OCI-LY7 (cell line): ENCODE data around the gene CCR5AS.

Source experiments
- BruUV-seq: library from RNA; stranded (reverse); fragments of 400-500 nt; replicated peaks from 2 replicates; lab custom pipeline; 2021; lab: Mats Ljungman, UMichigan
- CTCF ChIA-PET: fragments of 300-600 bp; sonication (Branson Sonifier 250); formaldehyde crosslinking; loops from one replicate; lab custom pipeline; 2022; ENCODE audit warnings: antibody characterized with exemption; ENCODE audit not compliant: unreplicated experiment; lab: Charles Lee
- POLR2A ChIA-PET: fragments of 300-600 bp; sonication (Branson Sonifier 250); formaldehyde crosslinking; loops from one replicate; lab custom pipeline; 2022; ENCODE audit warnings: antibody characterized with exemption; lab: Charles Lee
- DNase-seq: peaks from one replicate; pipeline ENCODE4 v3.0.0-alpha.2; 2015; ENCODE audit warnings: low spot score
- H2AFZ ChIP-seq: fragments of 200-600 bp; sonication (generic), shearing (Covaris generic); 2 replicates; pipeline ENCODE4 v1.6.1; 2014; ENCODE audit warnings: mild to moderate bottlenecking, antibody characterized with exemption, low read length, moderate library complexity
- H3K27ac ChIP-seq: fragments of 200-600 bp; sonication (generic); 2 replicates; pipeline ENCODE4 v1.5.1; 2014; ENCODE audit warnings: mixed run types, low read depth, mild to moderate bottlenecking, moderate library complexity, low read length, inconsistent platforms; ENCODE audit not compliant: poor library complexity, severe bottlenecking
- H3K36me3 ChIP-seq: fragments of 200-600 bp; sonication (generic); 2 replicates; pipeline ENCODE4 v1.6.1; 2014; ENCODE audit warnings: mild to moderate bottlenecking, antibody characterized with exemption, low read length, moderate library complexity, mixed read lengths; ENCODE audit not compliant: insufficient read depth
- H3K4me1 ChIP-seq: fragments of 200-600 bp; sonication (generic); 2 replicates; pipeline ENCODE4 v1.5.1; 2014; ENCODE audit warnings: mild to moderate bottlenecking, low read length; ENCODE audit not compliant: insufficient read depth, poor library complexity, severe bottlenecking
- H3K4me2 ChIP-seq: fragments of 200-600 bp; sonication (generic); 2 replicates; pipeline ENCODE4 v1.6.1; 2014; ENCODE audit warnings: mild to moderate bottlenecking, low read length
- H3K4me3 ChIP-seq: fragments of 200-600 bp; sonication (generic); 2 replicates; pipeline ENCODE4 v1.5.1; 2014; ENCODE audit warnings: mild to moderate bottlenecking, low read depth, low read length; ENCODE audit not compliant: poor library complexity, severe bottlenecking
- H3K79me2 ChIP-seq: fragments of 200-600 bp; sonication (generic); 2 replicates; pipeline ENCODE4 v1.6.1; 2016; ENCODE audit warnings: low read depth, mild to moderate bottlenecking, low read length, moderate library complexity, mixed read lengths; ENCODE audit not compliant: insufficient read depth
- H3K9me2 ChIP-seq: fragments of 200-600 bp; sonication (generic); 2 replicates; pipeline ENCODE4 v1.6.1; 2016; ENCODE audit warnings: mild to moderate bottlenecking, low read length, mixed read lengths; ENCODE audit not compliant: insufficient read depth
- H3K9me3 ChIP-seq: fragments of 200-600 bp; sonication (generic); 2 replicates; pipeline ENCODE4 v1.6.1; 2014; ENCODE audit warnings: mild to moderate bottlenecking, mixed run types, low read length, mixed read lengths
- H4K20me1 ChIP-seq: fragments of 200-600 bp; sonication (generic); 2 replicates; pipeline ENCODE4 v1.6.1; 2014; ENCODE audit warnings: mild to moderate bottlenecking, antibody characterized with exemption, low read length, moderate library complexity, mixed read lengths; ENCODE audit not compliant: insufficient read depth
- EZH2phosphoT487 ChIP-seq: fragments of 200-600 bp; sonication (generic); IDR thresholded peaks from 2 replicates; pipeline ENCODE4 v1.6.1; 2018; ENCODE audit warnings: low read depth, borderline replicate concordance, mild to moderate bottlenecking, mixed run types, antibody characterized with exemption, low read length, moderate library complexity, mixed read lengths
- intact Hi-C: fragments of 100-400 bp; cut with micrococcal nuclease; formaldehyde crosslinking; loops from one replicate; pipeline ENCODE4 v1.10.0; 2022; ENCODE audit not compliant: unreplicated experiment
- TF ChIP-seq, protein P1 (sequence below): fragments of 200-600 bp; sonication (generic); conservative IDR thresholded peaks from 2 replicates; pipeline ENCODE4 v1.5.1; 2014; ENCODE audit warnings: mild to moderate bottlenecking, antibody characterized with exemption, low read length, moderate library complexity, mixed read lengths

Gene CCR5AS

DNA sequence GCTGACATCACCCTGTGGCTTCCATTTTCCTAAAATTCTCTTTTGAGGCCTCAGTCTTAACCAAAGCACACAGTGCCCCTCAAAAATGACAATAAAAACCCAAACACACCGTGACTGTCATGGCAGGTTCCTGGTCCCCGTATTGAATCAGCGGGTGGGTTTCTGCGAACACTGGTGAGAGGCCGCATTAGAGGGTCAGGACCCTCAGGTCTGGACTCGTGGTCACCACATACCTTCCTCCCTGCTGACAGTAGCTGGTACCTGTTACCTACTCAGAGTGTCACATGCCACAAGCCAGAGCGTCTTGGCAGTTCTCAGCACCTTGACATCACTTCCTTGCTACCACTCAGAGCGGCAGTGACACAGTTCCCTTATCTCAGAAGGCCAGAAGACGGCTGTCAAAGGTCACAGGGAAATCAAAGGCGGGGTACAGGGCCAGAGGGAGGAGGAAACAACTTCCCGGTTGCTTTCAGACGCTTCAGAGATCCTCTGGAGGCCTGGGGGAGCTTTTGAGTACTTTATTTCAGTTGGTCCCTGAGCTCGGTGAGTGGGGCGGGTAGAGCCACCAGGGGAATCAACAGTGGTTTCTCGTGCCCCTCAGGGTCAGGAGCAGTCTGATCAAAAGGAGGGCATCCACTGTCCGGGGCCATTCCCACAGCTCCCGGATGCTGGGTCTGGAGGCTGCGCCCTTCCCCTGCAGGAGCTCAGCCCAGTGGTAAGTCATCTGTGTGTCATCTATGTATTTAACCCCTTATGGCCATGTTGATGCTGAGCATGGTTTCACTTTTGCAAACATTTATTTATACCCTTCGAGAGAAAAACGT is at the start of gene CCR5AS, which contains the start of gene CCRL2:
Gene CCR5AS (minus strand): TSS at position 279 of the 824 bp plus-strand sequence.
Gene CCRL2 (plus strand): TSS at position 472 of the 824 bp plus-strand sequence. CDS start 821 bp downstream, outside the sequence.
- intact Hi-C loops, result no loop called here
- no peak for DNase-seq
- Histone ChIP-seq H3K4me3 (peak within 1 kb of the TSS; percentile 50), H3K4me1 (peaks cover 20% of the 10 kb centered on the region), H3K4me2 (peak within 1 kb of the TSS; percentile 56), H3K27ac (no peak within 1 kb of the TSS), H3K36me3 (no peaks in the 10 kb centered on the region), H2AFZ (peak within 1 kb of the TSS; percentile 93), H3K79me2 (no peaks in the 10 kb centered on the region), H3K9me2 (no peaks in the 10 kb centered on the region), H3K9me3 (no peaks in the 10 kb centered on the region), H4K20me1 (no peaks in the 10 kb centered on the region)
- no peak for TF ChIP-seq EZH2phosphoT487
- TF ChIP-seq, protein P1, sequence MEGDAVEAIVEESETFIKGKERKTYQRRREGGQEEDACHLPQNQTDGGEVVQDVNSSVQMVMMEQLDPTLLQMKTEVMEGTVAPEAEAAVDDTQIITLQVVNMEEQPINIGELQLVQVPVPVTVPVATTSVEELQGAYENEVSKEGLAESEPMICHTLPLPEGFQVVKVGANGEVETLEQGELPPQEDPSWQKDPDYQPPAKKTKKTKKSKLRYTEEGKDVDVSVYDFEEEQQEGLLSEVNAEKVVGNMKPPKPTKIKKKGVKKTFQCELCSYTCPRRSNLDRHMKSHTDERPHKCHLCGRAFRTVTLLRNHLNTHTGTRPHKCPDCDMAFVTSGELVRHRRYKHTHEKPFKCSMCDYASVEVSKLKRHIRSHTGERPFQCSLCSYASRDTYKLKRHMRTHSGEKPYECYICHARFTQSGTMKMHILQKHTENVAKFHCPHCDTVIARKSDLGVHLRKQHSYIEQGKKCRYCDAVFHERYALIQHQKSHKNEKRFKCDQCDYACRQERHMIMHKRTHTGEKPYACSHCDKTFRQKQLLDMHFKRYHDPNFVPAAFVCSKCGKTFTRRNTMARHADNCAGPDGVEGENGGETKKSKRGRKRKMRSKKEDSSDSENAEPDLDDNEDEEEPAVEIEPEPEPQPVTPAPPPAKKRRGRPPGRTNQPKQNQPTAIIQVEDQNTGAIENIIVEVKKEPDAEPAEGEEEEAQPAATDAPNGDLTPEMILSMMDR, result no peak
- BruUV-seq, result TSS peak; percentile 90
- ChIA-PET POLR2A (interaction anchor here (0.5 to 1.8 kb wide), 6 partner anchors 9 to 122 kb away, joined by 3 to 8 read pairs (median 4); no protein-coding TSS in a partner anchor), CTCF (interaction anchor here (1.0 kb wide), 1 partner anchor 23 kb away, joined by 3 read pairs; no protein-coding TSS in a partner anchor)

DNA sequence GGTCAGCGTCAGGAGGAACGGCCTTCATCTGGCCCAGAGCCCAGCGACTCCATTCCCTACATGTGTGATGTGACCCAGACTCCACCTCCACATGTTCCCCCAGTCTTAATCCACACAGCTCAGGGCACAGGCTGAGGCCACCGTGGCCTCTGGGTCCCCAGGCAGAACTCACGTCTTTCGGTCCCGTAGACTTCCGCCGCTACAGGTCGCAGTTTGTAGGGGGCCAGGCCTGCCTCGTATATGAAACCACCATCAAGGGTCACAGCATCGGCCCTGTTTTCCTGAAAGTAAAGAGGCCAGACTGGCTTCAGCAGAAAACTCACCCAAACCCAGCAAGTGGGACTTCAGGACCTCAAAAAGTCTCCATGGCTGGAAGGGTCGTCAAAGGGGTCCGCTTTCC is 49.3 kb upstream of the CCR5AS start:
- CTCF ChIA-PET, result no interaction called here
- Histone ChIP-seq H3K9me3 (peaks cover 5% of the 10 kb centered on the region; the same call in 1 of the 2 replicates), H4K20me1 (no peaks in the 10 kb centered on the region), H3K36me3 (no peaks in the 10 kb centered on the region), H3K9me2 (no peaks in the 10 kb centered on the region), H3K4me3 (no peak overlapping the region), H2AFZ (no peak overlapping the region), H3K79me2 (no peaks in the 10 kb centered on the region), H3K4me1 (no peaks in the 10 kb centered on the region), H3K4me2 (no peak overlapping the region), H3K27ac (no peak overlapping the region)
- TF ChIP-seq, protein P1, result no peak
- TF ChIP-seq EZH2phosphoT487, result no peak
- DNase-seq, result no peak
- BruUV-seq, result no TSS peak
- intact Hi-C loops, result no loop called here
- POLR2A ChIA-PET, result no interaction called here
